Keratinocyte (primary cell): Measurements from ENCODE around the gene FRMPD1. TPM values are rescaled to one million over a fixed set of nuclear protein-coding genes. Genes with fewer than 3 reads are reported as not detected.

ENCODE experiments used
- DNase-seq: peaks from one replicate; pipeline ENCODE4 v3.0.0-alpha.2; 2011; ENCODE audit warnings: low read depth, missing footprints, low spot score
- FAIRE-seq: peaks from 2 replicates; lab custom pipeline; 2011; peaks lifted over from hg19 to GRCh38; lab: Jason Lieb, UNC
- H2AFZ ChIP-seq: 2 replicates; pipeline ENCODE4 v1.6.0; 2012; ENCODE audit warnings: low read length, control low read depth, inconsistent platforms; ENCODE audit not compliant: control insufficient read depth
- H3K27ac ChIP-seq: 2 replicates; pipeline ENCODE4 v1.5.1; 2011; ENCODE audit warnings: low read length; ENCODE audit not compliant: control insufficient read depth, insufficient read depth
- H3K27me3 ChIP-seq: 3 replicates; pipeline ENCODE4 v1.6.0; 2011; ENCODE audit warnings: low read length; ENCODE audit not compliant: control insufficient read depth, insufficient read depth; ENCODE audit errors: extremely low read depth
- H3K36me3 ChIP-seq, 2 experiments: 2 replicates in 1 of 2; 3 replicates in 1 of 2; pipeline ENCODE4 v1.5.1; 2011; ENCODE audit warnings: low read length in 2 of 2, mild to moderate bottlenecking in 1 of 2; ENCODE audit not compliant: control insufficient read depth in 2 of 2, insufficient read depth in 2 of 2; ENCODE audit errors: extremely low read depth in 1 of 2
- H3K4me1 ChIP-seq: 3 replicates; pipeline ENCODE4 v1.5.1; 2011; ENCODE audit warnings: low read length; ENCODE audit not compliant: control insufficient read depth, insufficient read depth; ENCODE audit errors: extremely low read depth
- H3K4me2 ChIP-seq: 3 replicates; pipeline ENCODE4 v1.6.0; 2011; ENCODE audit warnings: low read depth, low read length; ENCODE audit not compliant: control insufficient read depth, insufficient read depth; ENCODE audit errors: extremely low read depth
- H3K4me3 ChIP-seq, 3 experiments: fragments of 200-600 bp in 1 of 3; sonication (generic) in 1 of 3; 2 replicates in 2 of 3; 3 replicates in 1 of 3; pipeline ENCODE4 v1.5.1; 2011 to 2016; ENCODE audit warnings: low read length in 3 of 3, mild to moderate bottlenecking in 3 of 3, control low read depth in 2 of 3, inconsistent platforms in 1 of 3, low read depth in 1 of 3, mixed read lengths in 1 of 3, mixed run types in 1 of 3, moderate library complexity in 1 of 3; ENCODE audit not compliant: control insufficient read depth in 2 of 3, insufficient read depth in 2 of 3; ENCODE audit errors: extremely low read depth in 1 of 3
- H3K79me2 ChIP-seq: 2 replicates; pipeline ENCODE4 v1.6.0; 2012; ENCODE audit warnings: low read length; ENCODE audit not compliant: control insufficient read depth, insufficient read depth
- H3K9ac ChIP-seq: 3 replicates; pipeline ENCODE4 v1.6.0; 2011; ENCODE audit warnings: low read length; ENCODE audit not compliant: control insufficient read depth, insufficient read depth; ENCODE audit errors: extremely low read depth
- H3K9me1 ChIP-seq: 3 replicates; pipeline ENCODE4 v1.6.0; 2011; ENCODE audit warnings: low read length; ENCODE audit not compliant: control insufficient read depth, insufficient read depth; ENCODE audit errors: extremely low read depth
- H3K9me3 ChIP-seq: 2 replicates; pipeline ENCODE4 v1.5.1; 2012; ENCODE audit warnings: low read depth, low read length; ENCODE audit not compliant: control insufficient read depth
- H4K20me1 ChIP-seq: 3 replicates; pipeline ENCODE4 v1.6.0; 2011; ENCODE audit warnings: low read length; ENCODE audit not compliant: control insufficient read depth, insufficient read depth; ENCODE audit errors: extremely low read depth
- CTCF ChIP-seq, 3 experiments: IDR thresholded peaks in 1 of 3; conservative IDR thresholded peaks in 1 of 3; optimal IDR thresholded peaks in 1 of 3; 2 replicates in 2 of 3; 3 replicates in 1 of 3; pipeline versions ENCODE3 to v1.5.1; 2011; ENCODE audit warnings: low read length in 3 of 3, mild to moderate bottlenecking in 3 of 3, moderate library complexity in 2 of 3, control low read depth in 1 of 3, inconsistent platforms in 1 of 3; ENCODE audit not compliant: insufficient read depth in 2 of 3; ENCODE audit errors: extremely low read depth in 1 of 3
- EZH2 ChIP-seq: IDR thresholded peaks from one replicate; pipeline ENCODE4 v1.6.1; 2012; ENCODE audit warnings: inconsistent platforms, mild to moderate bottlenecking, low read length, moderate library complexity
- dilution Hi-C: fragments of 300-500 bp; cut with MboI; formaldehyde crosslinking; loops from one replicate; pipeline ENCODE4 v1.7.0; 2020; ENCODE audit warnings: low sequenced_read_pairs; ENCODE audit not compliant: extremely low pct_ligation_motif_present
- polyA plus RNA-seq, 5 experiments: library from polyadenylated mRNA; depleted of rRNA in 3 of 5; stranded (reverse) in 3 of 5; stranded (forward) in 1 of 5; unstranded in 1 of 5; fragments of >200 nt; gene quantifications; 1 replicate in 1 of 5; 2 replicates in 3 of 5; 3 replicates in 1 of 5; pipeline versions ENCODE4 v1.2.1 to v1.2.3, GENCODE V29; 2011 to 2012; ENCODE audit warnings: missing spikeins in 2 of 5, low read depth in 1 of 5, low replicate concordance in 1 of 5

The FRMPD1 gene
- polyA plus RNA-seq, 1 donor (not counting 4 experiments of a cell fraction or from before 2014, with no cell fraction given), result 0.01 TPM

- Histone ChIP-seq H3K4me2 (no peak overlapping the region), H3K79me2 (no peaks in the 10 kb centered on the region), H3K4me1 (no peaks in the 10 kb centered on the region), H3K9ac (no peak overlapping the region), H2AFZ (no peak overlapping the region), H3K27me3 (peaks cover 10% of the 10 kb centered on the region), H3K27ac (no peak overlapping the region), H3K4me3 (no peak overlapping the region), H4K20me1 (no peaks in the 10 kb centered on the region), H3K36me3 (no peaks in the 10 kb centered on the region), H3K9me1 (no peaks in the 10 kb centered on the region), H3K9me3 (no peaks in the 10 kb centered on the region)
- TF ChIP-seq CTCF (optimal IDR thresholded peaks at IDR 0.05 in 1 of 3, IDR thresholded peaks at IDR 0.05 in 1 of 3, conservative IDR thresholded peaks at IDR 0.05 in 1 of 3; ENCODE audit: extremely low read depth in 1 of 3, insufficient read depth in 2 of 3, low read length in 3 of 3) (no peak), EZH2 (no peak)
- dilution Hi-C loops, result no loop called here
- no peak for DNase-seq
- no peak for FAIRE-seq
These were observed 40.9 kb upstream of the FRMPD1 start for GRCh38 chr9:37609735-37610397.

GRCh38 chr9:37611014-37611413 lies 39.7 kb upstream of the FRMPD1 start:
- no peak for FAIRE-seq
- TF ChIP-seq EZH2 (no peak), CTCF (optimal IDR thresholded peaks at IDR 0.05 in 1 of 3, IDR thresholded peaks at IDR 0.05 in 1 of 3, conservative IDR thresholded peaks at IDR 0.05 in 1 of 3; ENCODE audit: extremely low read depth in 1 of 3, insufficient read depth in 2 of 3, low read length in 3 of 3) (no peak)
- dilution Hi-C loops, result no loop called here

More at GRCh38 chr9:37611014-37611413, 39.7 kb upstream of the FRMPD1 start:
- Histone ChIP-seq H3K4me2 (no peak overlapping the region), H3K9me3 (no peaks in the 10 kb centered on the region), H3K79me2 (no peaks in the 10 kb centered on the region), H2AFZ (no peak overlapping the region), H3K27me3 (no peaks in the 10 kb centered on the region), H3K27ac (no peak overlapping the region), H3K4me3 (no peak overlapping the region), H3K9ac (no peak overlapping the region), H3K36me3 (no peaks in the 10 kb centered on the region), H4K20me1 (no peaks in the 10 kb centered on the region), H3K9me1 (no peaks in the 10 kb centered on the region), H3K4me1 (no peaks in the 10 kb centered on the region)
- no peak for DNase-seq
